Ishikawa (cell line): ENCODE results near the gene ARHGAP26.

Source experiments
- CEBPB ChIP-seq: IDR thresholded peaks from 2 replicates; pipeline ENCODE4 v1.6.1; 2012
- CREB1 ChIP-seq: IDR thresholded peaks from 2 replicates; pipeline ENCODE4 v1.6.1; 2012; ENCODE audit warnings: low read depth
- EGR1 ChIP-seq: IDR thresholded peaks from 2 replicates; pipeline ENCODE4 v1.6.1; 2012
- EP300 ChIP-seq: IDR thresholded peaks from 2 replicates; pipeline ENCODE4 v1.6.1; 2012; ENCODE audit warnings: borderline replicate concordance
- FOXM1 ChIP-seq: IDR thresholded peaks from 2 replicates; pipeline ENCODE4 v1.6.1; 2012; ENCODE audit warnings: low read depth, borderline replicate concordance
- NFIC ChIP-seq: IDR thresholded peaks from 2 replicates; pipeline ENCODE4 v1.6.1; 2012
- RAD21 ChIP-seq: IDR thresholded peaks from 2 replicates; pipeline ENCODE4 v1.6.1; 2012; ENCODE audit warnings: low read depth
- REST ChIP-seq: IDR thresholded peaks from 2 replicates; pipeline ENCODE4 v1.6.1; 2012; ENCODE audit warnings: low read depth, mild to moderate bottlenecking
- TAF1 ChIP-seq: IDR thresholded peaks from 2 replicates; pipeline ENCODE4 v1.6.1; 2012; ENCODE audit warnings: low read depth, mild to moderate bottlenecking
- TCF12 ChIP-seq: IDR thresholded peaks from 2 replicates; pipeline ENCODE4 v1.6.1; 2012; ENCODE audit warnings: low read depth
- TEAD4 ChIP-seq: IDR thresholded peaks from 2 replicates; pipeline ENCODE4 v1.6.1; 2012
- USF1 ChIP-seq: IDR thresholded peaks from 2 replicates; pipeline ENCODE4 v1.6.1; 2012
- YY1 ChIP-seq: IDR thresholded peaks from 2 replicates; pipeline ENCODE4 v1.6.1; 2012; ENCODE audit warnings: low read depth
- ZBTB7A ChIP-seq: IDR thresholded peaks from 2 replicates; pipeline ENCODE4 v1.6.1; 2012; ENCODE audit warnings: low read depth
- TF ChIP-seq, protein P1 (sequence below): IDR thresholded peaks from 2 replicates; pipeline ENCODE4 v1.6.1; 2012

ARHGAP26 gene

DNA sequence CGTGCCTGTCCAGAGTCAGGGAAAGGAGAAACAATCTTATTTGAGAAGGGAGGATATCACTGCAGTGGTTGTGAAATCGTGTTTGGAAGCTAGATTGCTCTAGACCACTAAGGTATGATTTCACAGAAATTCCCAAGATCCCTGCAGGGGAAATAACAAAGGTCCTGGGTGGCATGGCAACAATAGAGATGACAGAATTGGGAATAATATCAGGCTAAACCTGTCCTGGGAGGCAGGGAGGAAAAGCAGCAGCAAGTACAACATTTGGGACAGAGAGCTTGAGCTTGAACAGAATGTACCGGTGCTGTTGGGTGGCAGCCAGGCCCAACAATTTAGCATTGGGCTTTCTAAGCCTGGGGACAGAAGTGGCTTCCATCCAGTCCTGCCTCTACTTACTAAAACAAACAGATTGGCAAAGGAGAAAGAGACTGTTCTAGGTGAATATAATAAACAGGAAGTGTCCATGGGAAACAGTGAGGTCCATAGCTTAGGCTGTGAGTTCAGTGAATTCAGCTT is 17.0 kb upstream of the ARHGAP26 start:
- no peak for TF ChIP-seq NFIC
- no peak for TF ChIP-seq TCF12
- no peak for TF ChIP-seq EGR1
- no peak for TF ChIP-seq TEAD4
- TF ChIP-seq CEBPB: no peak
- TF ChIP-seq, protein P1, sequence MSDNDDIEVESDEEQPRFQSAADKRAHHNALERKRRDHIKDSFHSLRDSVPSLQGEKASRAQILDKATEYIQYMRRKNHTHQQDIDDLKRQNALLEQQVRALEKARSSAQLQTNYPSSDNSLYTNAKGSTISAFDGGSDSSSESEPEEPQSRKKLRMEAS: no peak

- TF ChIP-seq CREB1 (no peak), FOXM1 (no peak), TAF1 (no peak), NFIC (no peak), ZBTB7A (no peak), REST (no peak), EGR1 (no peak), USF1 (no peak), YY1 (no peak), TCF12 (no peak), RAD21 (no peak)
- TF ChIP-seq, protein P1: no peak
These were observed 16.1 kb upstream of the ARHGAP26 start for GRCh38 chr5:142754031-142754430.

GRCh38 chr5:142756576-142756975 is 13.6 kb upstream of the ARHGAP26 start:
- TF ChIP-seq CEBPB: no peak
- no peak for TF ChIP-seq TCF12
- TF ChIP-seq FOXM1: no peak
- no peak for TF ChIP-seq USF1
- TF ChIP-seq EGR1: no peak
- TF ChIP-seq NFIC: no peak

DNA sequence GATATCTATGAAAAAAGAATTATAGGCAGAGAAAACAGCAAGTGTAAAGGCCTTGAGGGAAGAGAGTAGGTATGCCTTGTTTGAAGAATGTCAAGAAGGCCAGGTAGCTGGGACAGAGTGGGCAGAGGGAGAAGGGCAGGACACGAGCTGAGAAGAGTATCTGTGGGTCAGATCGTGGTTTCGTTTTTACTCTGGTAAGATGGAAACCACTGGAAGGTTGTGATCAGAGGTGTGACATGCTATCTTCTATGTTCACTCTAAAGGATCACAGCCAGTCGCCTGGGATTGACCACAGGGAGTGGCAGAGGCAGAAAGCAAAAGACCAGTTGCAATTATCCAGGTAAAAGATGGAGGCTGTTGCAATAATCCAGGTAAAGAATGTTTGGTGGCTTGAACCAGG is 12.6 kb upstream of the ARHGAP26 start:
- TF ChIP-seq YY1: no peak
- TF ChIP-seq CREB1: no peak
- TF ChIP-seq REST: no peak
- TF ChIP-seq NFIC: no peak
- TF ChIP-seq ZBTB7A: no peak
- no peak for TF ChIP-seq TEAD4
- no peak for TF ChIP-seq RAD21
- no peak for TF ChIP-seq EGR1

DNA sequence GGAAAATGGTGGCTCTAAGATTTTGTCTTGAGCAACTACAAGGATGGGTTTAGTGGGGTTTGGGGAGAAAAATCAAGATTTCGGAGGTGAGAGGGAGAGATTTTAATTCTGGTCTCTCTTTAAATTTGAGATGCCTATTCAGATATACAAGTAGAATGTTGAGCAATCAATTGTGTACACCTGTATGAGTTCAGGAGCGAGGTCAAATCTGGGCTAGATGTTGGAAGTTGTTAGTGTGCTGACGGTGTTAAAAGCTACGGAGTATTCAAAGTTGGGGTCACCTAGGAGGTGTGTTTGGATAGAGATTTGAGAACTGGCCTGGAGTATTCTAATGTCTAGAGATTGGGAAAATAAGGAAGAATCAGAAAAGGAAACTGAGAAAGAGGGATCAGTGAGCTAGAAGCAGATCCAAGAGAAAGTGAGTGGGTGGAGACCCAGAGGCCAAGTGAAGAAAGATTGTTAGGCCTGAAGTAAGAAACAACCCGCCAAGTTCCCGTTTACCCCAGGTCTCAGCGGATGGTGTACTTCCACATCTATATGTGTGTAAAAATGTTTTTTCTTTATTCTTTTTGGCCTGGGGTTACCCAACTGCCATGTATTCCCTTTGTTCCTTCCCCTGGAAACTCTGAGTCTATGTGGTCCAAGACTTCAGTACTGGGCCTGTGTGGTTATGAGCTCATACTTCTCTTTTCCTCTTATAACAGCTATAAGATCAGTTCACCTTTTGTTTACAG is 11.9 kb upstream of the ARHGAP26 start:
- TF ChIP-seq TCF12 (no peak), EP300 (no peak)

DNA sequence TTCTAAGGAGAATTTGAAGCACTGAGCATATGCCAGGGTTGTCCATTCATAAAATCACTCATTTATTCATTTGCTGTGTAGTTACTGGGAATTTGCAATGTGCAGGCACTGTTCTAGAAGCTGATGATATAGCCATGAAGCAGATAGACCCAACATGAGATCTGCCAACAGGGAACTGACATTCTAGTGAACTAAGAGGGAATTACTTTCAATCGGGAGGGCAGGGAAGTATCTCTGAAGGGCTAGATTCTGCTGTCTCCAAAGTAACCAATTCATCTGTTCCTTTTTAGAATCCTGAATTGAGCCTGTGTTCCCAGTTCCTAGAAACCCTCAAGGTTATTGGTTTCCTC is 11.4 kb upstream of the ARHGAP26 start:
- TF ChIP-seq, protein P1: no peak
- TF ChIP-seq EP300: no peak
- no peak for TF ChIP-seq NFIC
- TF ChIP-seq TEAD4: no peak
- TF ChIP-seq EGR1: no peak
- TF ChIP-seq RAD21: no peak
- no peak for TF ChIP-seq REST
- TF ChIP-seq FOXM1: no peak
- TF ChIP-seq CREB1: no peak
- TF ChIP-seq USF1: no peak
- no peak for TF ChIP-seq TAF1
- no peak for TF ChIP-seq YY1
- TF ChIP-seq TCF12: no peak
- TF ChIP-seq CEBPB: no peak
- TF ChIP-seq ZBTB7A: no peak
